Activated CD8-positive, alpha-beta memory T cell treated with anti-CD3 and anti-CD28 coated beads for 1 hour (primary cell): Measurements from ENCODE around the gene HRK.
"Not testable (repeated sequence)": the region's sequence is repeated elsewhere in the genome, so short reads cannot be mapped to it uniquely, and the experiment has no call there.

Experiments
- DNase-seq, 2 donors: peaks; one replicate each; pipeline ENCODE4 v3.0.0-alpha.2; 2020; ENCODE audit warnings: low read depth in 1 of 2; ENCODE audit errors: extremely low read depth in 1 of 2

The HRK gene

GRCh38 chr12:116820064-116820656, 61.1 kb downstream of the HRK start:
- no peak for DNase-seq

DNA sequence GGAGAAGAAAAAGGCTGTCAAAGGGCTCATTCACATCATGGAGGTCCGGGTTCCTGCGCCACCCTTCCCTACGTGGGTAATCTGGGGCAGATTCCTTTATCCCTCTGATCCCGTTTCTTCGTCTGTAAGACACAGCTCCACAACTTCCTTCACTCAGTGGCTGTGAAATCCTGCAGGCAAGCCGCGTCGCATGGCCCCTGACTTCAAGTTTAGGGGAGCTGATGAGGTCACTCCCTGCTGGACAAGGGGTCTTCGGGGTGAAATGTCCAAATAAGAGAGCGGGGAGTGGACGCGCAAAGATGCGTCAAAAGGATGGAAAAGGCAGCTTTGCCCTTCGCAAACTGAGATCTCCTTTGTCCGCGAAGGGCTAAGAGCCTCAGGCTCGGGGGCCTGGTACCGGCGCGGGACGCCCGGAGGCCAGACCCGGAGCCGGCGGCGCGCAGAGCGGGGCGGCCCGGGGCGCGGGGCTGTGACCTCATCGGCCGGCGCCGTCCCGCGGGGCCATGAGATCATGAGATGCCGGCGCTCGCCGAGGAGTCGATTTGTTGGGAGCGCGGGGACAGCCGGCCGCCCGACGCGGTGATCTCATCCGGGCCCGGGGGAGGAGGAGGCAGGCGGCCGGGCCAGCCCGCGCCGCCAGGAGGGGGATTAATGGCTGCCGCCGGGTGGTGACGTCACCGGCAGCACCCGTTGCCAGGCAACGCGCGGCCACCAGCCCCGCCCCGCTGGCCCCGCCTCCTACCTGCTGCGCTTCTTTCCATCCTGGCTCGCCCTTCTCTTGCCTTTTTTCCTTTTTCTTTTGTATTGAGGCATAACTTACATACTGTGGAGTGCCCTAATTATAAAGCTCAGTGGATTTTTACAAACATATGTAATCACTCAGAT, 62.1 kb downstream of the HRK start:
- DNase-seq, result peak; percentile 79 to 89

GRCh38 chr12:116818341-116818856, 62.8 kb downstream of the HRK start:
- DNase-seq, result no peak

GRCh38 chr12:116814766-116815165, 66.5 kb downstream of the HRK start:
- DNase-seq, result not testable (repeated sequence)

- no peak for DNase-seq
Observed at GRCh38 chr12:116813271-116814041, 67.8 kb downstream of the HRK start.

DNA sequence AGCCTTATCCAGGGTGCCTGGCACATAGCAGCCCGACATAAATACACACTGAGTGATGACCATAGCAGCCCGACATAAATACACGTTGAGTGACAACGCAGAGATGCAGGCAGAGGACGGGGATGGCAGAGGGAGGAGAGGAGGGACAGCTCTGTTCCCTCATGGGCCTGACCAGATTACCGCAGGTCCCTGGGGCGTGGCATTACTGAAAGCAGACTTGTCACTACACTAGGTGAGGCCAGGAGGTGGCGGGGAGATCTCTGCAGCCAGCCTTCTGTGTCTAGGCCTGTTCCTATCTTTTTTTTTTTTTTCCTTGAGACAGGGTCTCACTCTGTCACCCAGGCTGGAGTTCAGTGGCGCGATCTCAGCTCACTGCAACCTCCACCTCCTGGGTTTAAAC, 69.0 kb downstream of the HRK start:
- DNase-seq, result no peak

DNA sequence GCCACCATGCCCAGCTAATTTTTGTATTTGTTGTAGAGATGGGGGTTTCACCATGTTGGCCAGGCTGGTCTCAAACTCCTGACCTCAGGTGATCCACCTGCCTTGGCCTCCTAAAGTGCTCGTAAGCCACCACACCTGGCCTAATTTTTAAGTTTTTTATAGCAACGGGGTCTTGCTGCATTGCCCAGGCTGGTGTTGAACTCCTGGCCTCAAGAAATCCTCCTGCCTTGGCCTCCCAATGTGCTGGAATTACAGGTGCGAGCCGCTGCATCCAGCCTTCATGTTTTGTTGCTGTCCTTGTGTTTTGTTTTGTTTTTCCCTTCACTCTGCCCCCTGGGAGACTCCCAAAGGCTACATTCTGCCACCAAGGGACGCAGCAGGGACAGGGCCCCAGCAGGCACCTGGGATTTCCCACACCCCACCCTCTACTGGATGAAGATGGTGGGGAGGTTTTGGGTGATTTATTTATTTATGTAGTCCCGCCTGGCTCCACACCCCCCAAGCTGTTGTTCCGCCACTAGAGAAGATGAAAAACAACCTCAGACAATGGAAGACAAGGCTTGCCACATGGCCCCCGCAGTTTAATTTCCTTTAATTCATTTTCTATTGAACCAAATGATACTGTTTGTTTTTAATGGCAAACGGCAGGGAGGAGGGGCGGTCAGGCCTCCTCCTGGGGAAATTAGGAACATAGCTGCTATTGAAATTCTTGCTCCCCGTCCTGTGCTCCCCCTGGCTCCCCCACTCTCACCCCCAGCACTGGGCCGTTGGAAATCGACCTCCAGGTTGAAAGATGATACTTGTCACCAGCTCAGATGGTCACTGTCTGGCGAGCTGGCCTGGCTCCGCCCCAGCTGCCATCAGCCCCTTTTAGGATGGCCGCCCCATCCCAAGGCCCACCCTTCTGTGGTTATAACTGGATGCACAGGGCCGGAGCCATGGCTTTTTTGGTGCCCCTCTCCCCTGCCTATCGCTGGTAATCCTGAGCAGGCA, 72.8 kb downstream of the HRK start:
- no peak for DNase-seq

- no peak for DNase-seq
Observed at GRCh38 chr12:116807546-116807945, 73.7 kb downstream of the HRK start.

DNA sequence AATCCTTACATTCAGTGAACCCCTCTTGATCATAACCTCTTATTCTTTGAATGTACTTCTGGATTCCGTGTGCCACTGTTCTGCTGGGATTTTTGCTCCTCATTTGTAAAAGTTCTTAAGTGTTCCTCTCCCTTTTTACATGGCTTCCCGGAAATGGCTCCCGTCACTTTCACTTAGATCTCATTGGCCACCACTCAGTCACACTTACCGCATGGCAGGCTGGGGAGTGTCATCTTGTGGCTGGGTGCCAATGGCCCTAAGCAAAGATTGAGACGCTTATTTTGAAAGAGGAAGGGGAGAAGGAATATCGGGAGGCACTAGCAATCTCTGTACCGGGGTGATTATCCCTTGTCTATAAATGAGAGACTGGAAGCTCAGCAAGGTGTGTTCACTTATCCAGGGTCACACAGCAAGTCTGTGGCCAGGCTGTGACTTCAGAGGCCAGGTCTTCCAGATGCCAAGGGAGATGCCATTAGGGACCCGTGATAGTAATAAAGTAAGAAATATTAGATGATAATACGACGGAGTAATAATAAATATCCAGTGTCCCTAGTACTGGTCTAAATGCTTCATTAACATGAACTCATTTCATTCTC, 74.3 kb downstream of the HRK start:
- DNase-seq, result no peak
